Stimulated activated CD4-positive, alpha-beta T cell treated with anti-CD3 and anti-CD28 coated beads, Interleukin-15, amount 100 ng/mL, for 24 hours (primary cell): ENCODE results near the gene DLGAP5.

Experiments used
- DNase-seq: peaks from one replicate; pipeline ENCODE4 v3.0.0-alpha.2; 2020

Gene DLGAP5, protein sequence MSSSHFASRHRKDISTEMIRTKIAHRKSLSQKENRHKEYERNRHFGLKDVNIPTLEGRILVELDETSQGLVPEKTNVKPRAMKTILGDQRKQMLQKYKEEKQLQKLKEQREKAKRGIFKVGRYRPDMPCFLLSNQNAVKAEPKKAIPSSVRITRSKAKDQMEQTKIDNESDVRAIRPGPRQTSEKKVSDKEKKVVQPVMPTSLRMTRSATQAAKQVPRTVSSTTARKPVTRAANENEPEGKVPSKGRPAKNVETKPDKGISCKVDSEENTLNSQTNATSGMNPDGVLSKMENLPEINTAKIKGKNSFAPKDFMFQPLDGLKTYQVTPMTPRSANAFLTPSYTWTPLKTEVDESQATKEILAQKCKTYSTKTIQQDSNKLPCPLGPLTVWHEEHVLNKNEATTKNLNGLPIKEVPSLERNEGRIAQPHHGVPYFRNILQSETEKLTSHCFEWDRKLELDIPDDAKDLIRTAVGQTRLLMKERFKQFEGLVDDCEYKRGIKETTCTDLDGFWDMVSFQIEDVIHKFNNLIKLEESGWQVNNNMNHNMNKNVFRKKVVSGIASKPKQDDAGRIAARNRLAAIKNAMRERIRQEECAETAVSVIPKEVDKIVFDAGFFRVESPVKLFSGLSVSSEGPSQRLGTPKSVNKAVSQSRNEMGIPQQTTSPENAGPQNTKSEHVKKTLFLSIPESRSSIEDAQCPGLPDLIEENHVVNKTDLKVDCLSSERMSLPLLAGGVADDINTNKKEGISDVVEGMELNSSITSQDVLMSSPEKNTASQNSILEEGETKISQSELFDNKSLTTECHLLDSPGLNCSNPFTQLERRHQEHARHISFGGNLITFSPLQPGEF

GRCh38 chr14:55191203-55192053, at the start of gene DLGAP5:
TSS of gene DLGAP5 (minus strand) at chr14:55191585. CDS start at chr14:55189179, 2,406 bp downstream.
- DNase-seq = peak; percentile 95

- no peak for DNase-seq
These were observed 49.3 kb upstream of the DLGAP5 start for GRCh38 chr14:55240526-55241178.

- DNase-seq = no peak
These were observed 47.9 kb upstream of the DLGAP5 start for GRCh38 chr14:55239320-55239719.

- DNase-seq = no peak
These were observed 46.8 kb upstream of the DLGAP5 start for GRCh38 chr14:55238019-55238680.

- no peak for DNase-seq
These were observed 42.2 kb upstream of the DLGAP5 start for GRCh38 chr14:55233591-55233990.

- no peak for DNase-seq
These were observed 36.9 kb upstream of the DLGAP5 start for GRCh38 chr14:55228261-55228660.

DNA sequence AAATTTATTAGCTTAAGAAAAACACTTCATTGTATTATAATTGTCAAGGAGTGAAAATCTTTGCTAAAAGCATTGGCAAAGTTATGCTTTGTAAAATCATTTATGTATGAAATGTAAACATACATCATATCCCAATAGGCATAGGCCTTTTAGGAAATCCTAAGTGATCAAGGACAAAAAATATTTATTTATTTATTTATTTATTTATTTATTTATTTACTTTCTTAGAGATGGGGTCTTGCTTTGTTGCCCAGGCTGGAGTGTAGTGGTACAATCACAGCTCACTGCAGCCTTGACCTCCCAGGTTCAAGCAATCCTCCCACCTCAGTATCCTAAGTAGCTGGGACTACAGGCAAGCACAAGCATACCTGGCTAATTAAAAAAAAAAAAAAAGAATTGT, 32.0 kb upstream of the DLGAP5 start:
- DNase-seq = no peak

GRCh38 chr14:55221968-55222367, 30.6 kb upstream of the DLGAP5 start:
- DNase-seq = no peak

DNA sequence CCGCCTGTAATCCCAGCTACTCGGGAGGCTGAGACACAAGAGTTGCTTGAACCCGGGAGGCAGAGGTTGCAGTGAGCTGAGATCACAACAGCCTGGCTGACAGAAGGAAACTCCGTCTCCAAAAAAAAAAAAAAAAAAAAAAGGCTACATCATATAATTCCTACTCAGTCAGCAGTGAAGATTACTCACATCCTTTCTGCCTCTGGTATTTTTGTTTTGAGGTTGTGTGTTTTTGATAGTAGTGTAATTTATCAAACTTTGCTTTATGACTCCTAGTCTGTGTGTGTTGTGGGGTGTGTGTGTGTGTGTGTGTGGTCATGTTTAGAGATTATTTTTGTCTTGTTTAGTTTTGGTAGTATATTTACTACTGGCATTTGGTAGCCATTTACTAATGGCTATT, 29.8 kb upstream of the DLGAP5 start:
- DNase-seq = no peak

DNA sequence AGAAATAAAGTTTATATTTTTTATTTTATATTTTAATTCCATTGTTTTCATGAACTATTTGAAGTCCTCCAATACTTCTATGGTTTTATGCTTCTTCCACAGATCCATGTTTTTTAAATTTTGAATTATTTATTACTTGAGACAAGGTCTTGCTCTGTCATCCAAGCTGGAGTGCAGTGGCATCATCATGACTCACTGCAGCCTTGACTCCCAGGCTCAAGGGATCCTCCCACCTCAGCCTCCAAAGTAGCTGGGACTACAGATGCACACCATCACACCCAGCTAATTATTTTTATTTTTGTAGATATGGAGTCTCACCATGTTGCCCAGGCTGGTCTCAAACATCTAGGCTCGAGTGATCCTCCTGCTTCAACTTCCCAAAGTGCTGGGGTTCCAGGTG, 28.8 kb upstream of the DLGAP5 start:
- DNase-seq = no peak

- DNase-seq = no peak
These were observed 21.2 kb upstream of the DLGAP5 start for GRCh38 chr14:55212634-55213033.

GRCh38 chr14:55207832-55208231, 16.4 kb upstream of the DLGAP5 start:
- no peak for DNase-seq

- no peak for DNase-seq
These were observed 14.8 kb upstream of the DLGAP5 start for GRCh38 chr14:55206175-55206693.

DNA sequence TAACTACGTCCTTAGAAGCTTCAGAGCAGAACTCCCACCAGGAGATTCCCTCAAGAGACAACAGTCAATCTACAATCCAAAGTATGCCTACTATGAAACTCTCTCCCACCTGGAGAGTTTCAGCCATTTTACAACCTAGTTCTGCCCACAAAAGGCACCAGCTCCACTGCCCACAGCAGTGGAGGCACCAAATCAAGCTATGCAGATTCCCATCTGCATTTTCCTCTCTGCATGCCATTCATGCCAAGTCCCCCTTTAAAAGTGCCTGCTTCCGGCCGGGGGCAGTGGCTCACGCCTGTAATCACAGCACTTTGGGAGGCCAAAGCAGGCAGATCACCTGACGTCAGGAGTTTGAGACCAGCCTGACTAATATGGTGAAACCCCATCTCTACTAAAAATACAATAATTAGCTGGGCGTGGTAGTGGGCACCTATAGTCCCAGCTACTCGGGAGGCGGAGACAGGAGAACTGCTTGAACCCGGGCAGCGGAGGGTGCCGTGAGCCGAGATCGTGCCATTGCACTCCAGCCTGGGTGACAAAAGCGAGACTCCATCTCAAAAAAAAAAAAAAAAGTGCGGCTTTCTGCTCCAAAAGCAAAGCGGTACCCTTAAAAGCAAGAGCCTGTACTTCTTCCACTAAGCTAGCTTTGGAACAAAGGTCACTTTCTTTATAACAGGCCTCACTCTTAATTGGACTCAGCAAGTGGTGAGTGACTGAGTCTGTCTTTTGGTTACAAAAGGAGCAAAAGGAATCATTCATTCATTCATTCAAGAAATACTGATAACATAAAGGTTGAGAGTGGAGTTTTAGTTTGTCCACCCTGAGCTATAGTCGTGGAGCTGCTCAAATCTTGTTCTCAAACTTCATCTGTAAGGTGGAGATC, 10.1 kb upstream of the DLGAP5 start:
- DNase-seq = no peak

GRCh38 chr14:55200651-55201050, 9.3 kb upstream of the DLGAP5 start:
- DNase-seq = no peak

DNA sequence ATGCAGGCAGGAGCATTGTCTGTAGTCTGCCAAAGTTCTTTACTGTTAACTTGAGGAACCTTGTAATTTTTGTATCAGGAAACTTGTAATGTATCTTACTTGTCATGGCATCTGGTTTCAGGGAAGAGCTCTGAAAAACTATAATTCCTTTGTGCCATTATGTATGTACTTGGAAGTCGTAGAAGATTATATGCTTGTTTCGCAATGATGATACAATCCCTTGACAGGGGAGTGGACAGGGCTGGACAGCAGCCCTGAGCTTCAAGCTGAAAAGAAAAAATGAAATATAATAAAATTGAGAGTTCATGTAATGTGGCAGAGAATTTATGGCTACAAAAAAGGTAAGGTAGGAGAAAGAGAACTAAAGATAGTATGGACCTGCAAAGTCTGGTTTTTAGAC, 7.4 kb upstream of the DLGAP5 start:
- DNase-seq = no peak

- DNase-seq = no peak
These were observed 3.4 kb upstream of the DLGAP5 start for GRCh38 chr14:55194656-55195355.

- no peak for DNase-seq
These were observed 753 bp upstream of the DLGAP5 start for GRCh38 chr14:55192054-55192621.

DNA sequence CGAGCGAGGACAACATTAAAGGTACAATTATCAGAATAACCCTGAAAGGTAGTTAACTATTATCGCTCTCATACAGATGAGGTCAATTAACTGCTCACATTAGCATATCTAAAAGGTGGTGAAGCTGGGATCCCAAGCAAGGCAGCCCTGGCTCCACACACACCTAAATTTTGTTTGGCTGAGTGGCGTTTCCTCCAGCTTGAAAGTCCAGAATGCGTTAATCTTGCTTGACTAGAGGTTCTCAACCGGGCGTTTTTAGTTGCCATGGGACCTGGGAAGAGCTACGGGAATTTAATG, 531 bp downstream of the DLGAP5 start:
- no peak for DNase-seq
